H1 (cell line): ENCODE measurements around the gene ASMTL. TPM values are rescaled to one million over a fixed set of nuclear protein-coding genes. Genes with fewer than 3 reads are reported as not detected.

Source experiments
- CTCF ChIA-PET: fragments of 300-600 bp; sonication (Branson Sonifier 250); formaldehyde crosslinking; loops from one replicate; lab custom pipeline; 2021; ENCODE audit not compliant: partially characterized antibody; lab: Charles Lee
- POLR2A ChIA-PET: fragments of 300-600 bp; sonication (Branson Sonifier 250); formaldehyde crosslinking; loops from one replicate; lab custom pipeline; 2021; ENCODE audit warnings: inconsistent platforms; ENCODE audit not compliant: partially characterized antibody; lab: Charles Lee
- DNase-seq, 2 experiments: peaks; one replicate each; pipeline versions ENCODE4 v3.0.0 to v3.0.0-alpha.2; 2010 to 2022; ENCODE audit warnings: low spot score in 2 of 2, low read depth in 1 of 2, mixed read lengths in 1 of 2
- FAIRE-seq: peaks from 2 replicates; lab custom pipeline; 2011; peaks lifted over from hg19 to GRCh38; lab: Jason Lieb, UNC
- H2AFZ ChIP-seq: 2 replicates; pipeline ENCODE4 v1.8.1; 2012; ENCODE audit warnings: low read length, inconsistent platforms
- H2AK5ac ChIP-seq: 2 replicates; pipeline ENCODE4 v1.6.1; 2013; ENCODE audit warnings: low read depth, low read length
- H2BK120ac ChIP-seq: replicated peaks from 2 replicates; pipeline ENCODE3; 2013; ENCODE audit warnings: low read depth, low read length, inconsistent platforms
- H2BK12ac ChIP-seq: 2 replicates; pipeline ENCODE4 v1.6.1; 2013; ENCODE audit warnings: low read depth, low read length
- H2BK15ac ChIP-seq: 2 replicates; pipeline ENCODE4 v1.6.1; 2013; ENCODE audit warnings: low read length
- H2BK20ac ChIP-seq: 2 replicates; pipeline ENCODE4 v1.6.1; 2013; ENCODE audit warnings: low read length
- H2BK5ac ChIP-seq: 2 replicates; pipeline ENCODE4 v1.6.1; 2013; ENCODE audit warnings: low read depth, low read length
- H3K14ac ChIP-seq: 2 replicates; pipeline ENCODE4 v1.6.1; 2013; ENCODE audit warnings: inconsistent platforms; ENCODE audit not compliant: insufficient read length
- H3K18ac ChIP-seq: 2 replicates; pipeline ENCODE4 v1.6.1; 2013; ENCODE audit warnings: low read length; ENCODE audit errors: extremely low read depth
- H3K23ac ChIP-seq: 2 replicates; pipeline ENCODE4 v1.6.1; 2013; ENCODE audit warnings: inconsistent platforms; ENCODE audit not compliant: insufficient read length
- H3K23me2 ChIP-seq: 2 replicates; pipeline ENCODE4 v1.6.1; 2013; ENCODE audit warnings: low read depth, low read length
- H3K27ac ChIP-seq: 2 replicates; pipeline ENCODE4 v1.6.1; 2011; ENCODE audit warnings: low read depth, low read length, inconsistent platforms
- H3K27me3 ChIP-seq, 4 experiments: replicated peaks in 1 of 4; 1 replicate in 1 of 4; 2 replicates in 3 of 4; pipeline versions ENCODE4 v1.6.1 to v1.8.1; 2011 to 2013; ENCODE audit warnings: low read length in 3 of 4, mild to moderate bottlenecking in 3 of 4, inconsistent platforms in 2 of 4, mixed read lengths in 2 of 4, moderate library complexity in 1 of 4; ENCODE audit not compliant: control insufficient read depth in 3 of 4, insufficient read depth in 3 of 4; ENCODE audit errors: extremely low read depth in 1 of 4
- H3K36me3 ChIP-seq, 4 experiments: 2 replicates each; pipeline versions ENCODE4 v1.6.1 to v1.8.1; 2011 to 2013; ENCODE audit warnings: mild to moderate bottlenecking in 4 of 4, low read length in 3 of 4, moderate library complexity in 2 of 4, control low read depth in 1 of 4, inconsistent platforms in 1 of 4; ENCODE audit not compliant: insufficient read depth in 4 of 4, control insufficient read depth in 2 of 4
- H3K4ac ChIP-seq: replicated peaks from 2 replicates; pipeline ENCODE3; 2013; ENCODE audit warnings: low read length, low read depth, mixed read lengths, inconsistent platforms; ENCODE audit not compliant: insufficient read length
- H3K4me1 ChIP-seq, 4 experiments: replicated peaks in 1 of 4; 1 replicate in 1 of 4; 2 replicates in 3 of 4; pipeline versions ENCODE4 v1.6.1 to v1.8.1; 2011 to 2013; ENCODE audit warnings: low read length in 3 of 4, inconsistent platforms in 2 of 4, mixed read lengths in 1 of 4; ENCODE audit not compliant: insufficient read depth in 4 of 4, control insufficient read depth in 3 of 4
- H3K4me2 ChIP-seq, 2 experiments: 2 replicates each; pipeline versions ENCODE4 v1.6.1 to v1.8.1; 2011 to 2013; ENCODE audit warnings: low read depth in 2 of 2, low read length in 2 of 2, control low read depth in 1 of 2, inconsistent platforms in 1 of 2, mild to moderate bottlenecking in 1 of 2; ENCODE audit not compliant: insufficient read depth in 1 of 2
- H3K4me3 ChIP-seq, 4 experiments: fragments of 200-600, 300-600 bp in 1 of 4; sonication (generic), shearing (Covaris generic), sonication (Bioruptor Twin) in 1 of 4; 2 replicates each; pipeline versions ENCODE4 v1.5.1 to v1.8.1; 2011 to 2016; ENCODE audit warnings: low read length in 4 of 4, low read depth in 3 of 4, control low read depth in 2 of 4, inconsistent platforms in 2 of 4, mild to moderate bottlenecking in 2 of 4, mixed read lengths in 1 of 4, moderate library complexity in 1 of 4; ENCODE audit not compliant: insufficient read depth in 2 of 4; ENCODE audit errors: extremely low read depth in 1 of 4
- H3K56ac ChIP-seq: replicated peaks from 2 replicates; pipeline ENCODE3; 2013; ENCODE audit warnings: low read depth, mild to moderate bottlenecking, mixed read lengths, low read length, inconsistent platforms; ENCODE audit not compliant: insufficient read length
- H3K79me1 ChIP-seq: 2 replicates; pipeline ENCODE4 v1.6.1; 2013; ENCODE audit warnings: low read depth, low read length, control low read depth
- H3K79me2 ChIP-seq, 2 experiments: 2 replicates each; pipeline versions ENCODE4 v1.6.1 to v1.8.1; 2012 to 2013; ENCODE audit warnings: low read length in 2 of 2, mild to moderate bottlenecking in 2 of 2, inconsistent platforms in 1 of 2; ENCODE audit not compliant: insufficient read depth in 2 of 2, control insufficient read depth in 1 of 2
- H3K9ac ChIP-seq, 4 experiments: replicated peaks in 1 of 4; 1 replicate in 1 of 4; 2 replicates in 3 of 4; pipeline versions ENCODE4 v1.6.1 to v1.8.1; 2011 to 2013; ENCODE audit warnings: low read depth in 3 of 4, low read length in 3 of 4, control low read depth in 2 of 4, mild to moderate bottlenecking in 2 of 4, moderate library complexity in 2 of 4, inconsistent platforms in 1 of 4; ENCODE audit errors: extremely low read depth in 1 of 4
- H3K9me3 ChIP-seq, 2 experiments: 2 replicates each; pipeline versions ENCODE4 v1.6.1 to v1.8.1; 2012 to 2013; ENCODE audit warnings: mild to moderate bottlenecking in 2 of 2, moderate library complexity in 2 of 2, control low read depth in 1 of 2, inconsistent platforms in 1 of 2, low read depth in 1 of 2, low read length in 1 of 2, mixed read lengths in 1 of 2; ENCODE audit not compliant: insufficient read depth in 2 of 2
- H4K20me1 ChIP-seq, 2 experiments: replicated peaks in 1 of 2; 2 replicates each; pipeline versions ENCODE3 to v1.8.1; 2011 to 2013; ENCODE audit warnings: inconsistent platforms in 2 of 2, low read length in 2 of 2, mild to moderate bottlenecking in 1 of 2; ENCODE audit not compliant: insufficient read depth in 2 of 2, control insufficient read depth in 1 of 2
- H4K5ac ChIP-seq: 2 replicates; pipeline ENCODE4 v1.6.1; 2013; ENCODE audit warnings: low read length, low read depth, mixed read lengths, inconsistent platforms; ENCODE audit not compliant: insufficient read length
- H4K8ac ChIP-seq: 2 replicates; pipeline ENCODE4 v1.8.0; 2013; ENCODE audit warnings: mild to moderate bottlenecking, moderate library complexity, low read length, inconsistent platforms; ENCODE audit not compliant: insufficient read depth; ENCODE audit errors: extremely low read depth
- H4K91ac ChIP-seq: replicated peaks from 2 replicates; pipeline ENCODE3; 2013; ENCODE audit warnings: low read length, mixed read lengths, inconsistent platforms; ENCODE audit not compliant: insufficient read length
- EZH2 ChIP-seq: fragments of 200-600 bp; sonication (generic); IDR thresholded peaks from 2 replicates; pipeline ENCODE4 v1.7.1; 2012; ENCODE audit warnings: low read depth, mild to moderate bottlenecking, moderate library complexity, low read length, inconsistent platforms; ENCODE audit not compliant: severe bottlenecking
- HDAC2 ChIP-seq, 2 experiments: fragments of 300-600 bp in 1 of 2; sonication (generic) in 1 of 2; IDR thresholded peaks; 2 replicates each; pipeline ENCODE4 v1.6.1; 2011 to 2012; ENCODE audit warnings: low read depth in 2 of 2, low read length in 2 of 2, mild to moderate bottlenecking in 2 of 2, moderate library complexity in 2 of 2, borderline replicate concordance in 1 of 2, inconsistent platforms in 1 of 2
- JUND ChIP-seq: IDR thresholded peaks from 2 replicates; pipeline ENCODE4 v1.6.1; 2011; ENCODE audit warnings: mild to moderate bottlenecking, improper control_type of control experiment, low read length
- KDM1A ChIP-seq: fragments of 200-600, 300-600 bp; sonication (generic); IDR thresholded peaks from 2 replicates; pipeline ENCODE4 v1.7.1; 2016; ENCODE audit warnings: mild to moderate bottlenecking, low read length, borderline replicate concordance
- POU5F1 ChIP-seq: IDR thresholded peaks from 2 replicates; pipeline ENCODE4 v1.6.1; 2011; ENCODE audit warnings: low read depth, mild to moderate bottlenecking, low read length, moderate library complexity
- RFX5 ChIP-seq: IDR thresholded peaks from 2 replicates; pipeline ENCODE4 v1.6.1; 2011; ENCODE audit warnings: low read depth, low read length, improper control_type of control experiment, borderline replicate concordance
- SIRT6 ChIP-seq: IDR thresholded peaks from one replicate; pipeline ENCODE4 v1.7.1; 2012; ENCODE audit warnings: low read length, inconsistent platforms
- WGBS, 2 experiments: shearing (Covaris generic) in 1 of 2; methylation state at CpG; one replicate each; pipeline versions ENCODE4 v1.1.6 to v1.1.7; 2013 to 2015; ENCODE audit warnings: low lambda C conversion rate in 2 of 2, mixed read lengths in 2 of 2, inconsistent platforms in 1 of 2, low coverage in 1 of 2, missing lambda C conversion rate in 1 of 2; ENCODE audit not compliant: insufficient replicate concordance in 2 of 2, insufficient coverage in 1 of 2, insufficient read length in 1 of 2; ENCODE audit errors: extremely low coverage in 1 of 2, missing lambda C conversion rate in 1 of 2; 5-methylcytosine and 5-hydroxymethylcytosine counted together
- polyA plus RNA-seq, 7 experiments: library from polyadenylated mRNA; depleted of rRNA in 3 of 7; stranded (reverse) in 5 of 7; unstranded in 2 of 7; fragments of >200 nt in 5 of 7; fragments of 200-250 nt in 2 of 7; gene quantifications; 1 replicate in 5 of 7; 2 replicates in 1 of 7; 4 replicates in 1 of 7; pipeline versions ENCODE4 v1.2.1 to v1.2.3, GENCODE V29; 2011 to 2013; ENCODE audit warnings: missing spikeins in 2 of 7, mixed read lengths in 2 of 7
- total RNA-seq: library from RNA; stranded (reverse); fragmentation: NEBNext Ultra II Directional; extraction: Animal tissue kit (Norgen Biotek cat#: 25700); gene quantifications from 2 replicates; pipeline ENCODE4 v1.2.1, GENCODE V29; 2021

ASMTL gene
- total and polyA plus RNA-seq, 2 of the 8 experiments (the other 6 are each of a cell fraction or from before 2014, with no cell fraction given), result 75.6 to 81.4 TPM

- no peak overlapping the region for H4K91ac ChIP-seq
- H3K9me3 ChIP-seq, result no peaks in the 10 kb centered on the region
- H3K27me3 ChIP-seq, result no peaks in the 10 kb centered on the region
- H2AK5ac ChIP-seq, result no peak overlapping the region
- H4K20me1 ChIP-seq, result peaks cover 7 to 26% of the 10 kb centered on the region in 2 experiments
- peaks cover 0 to 9% (median 3%) of the 10 kb centered on the region in 4 experiments; a peak in 4 of 7 replicates for H3K4me1 ChIP-seq
- H3K36me3 ChIP-seq, result peaks cover 14 to 71% (median 54%) of the 10 kb centered on the region in 4 experiments
- H3K23me2 ChIP-seq, result peaks cover 41% of the 10 kb centered on the region; the same call in 1 of the 2 replicates
- no peak overlapping the region for H3K4me3 ChIP-seq
- ChIA-PET CTCF (no interaction called here), POLR2A (no interaction called here)
- FAIRE-seq, result no peak
- H2BK15ac ChIP-seq, result no peak overlapping the region
- no peak overlapping the region for H3K4ac ChIP-seq
- no peak overlapping the region for H2BK120ac ChIP-seq
- no peak overlapping the region for H3K14ac ChIP-seq
- H3K9ac ChIP-seq, result no peak overlapping the region
- H2BK12ac ChIP-seq, result no peak overlapping the region
- H3K56ac ChIP-seq, result no peak overlapping the region
- H2AFZ ChIP-seq, result no peak overlapping the region
- H3K4me2 ChIP-seq, result no peak overlapping the region
- no peak overlapping the region for H4K8ac ChIP-seq
- H3K79me1 ChIP-seq, result no peaks in the 10 kb centered on the region; the same call in 1 of the 2 replicates
- H3K18ac ChIP-seq, result no peak overlapping the region
- no peaks in the 10 kb centered on the region for H3K79me2 ChIP-seq
- DNase-seq, result no peak
- H2BK20ac ChIP-seq, result no peak overlapping the region
- 96% methylated on average over 10 of the region's 10 CpGs; no CpG with 5 or more reads in 1 of the 2 experiments for WGBS, 2 experiments
- H3K27ac ChIP-seq, result no peak overlapping the region
- H2BK5ac ChIP-seq, result no peak overlapping the region
- no peak overlapping the region for H3K23ac ChIP-seq
- H4K5ac ChIP-seq, result no peak overlapping the region
- no peak for TF ChIP-seq KDM1A
- TF ChIP-seq HDAC2 (IDR thresholded peaks at IDR 0.05; ENCODE audit: borderline replicate concordance in 1 of 2, low read depth in 2 of 2, low read length in 2 of 2), result no peak
- no peak for TF ChIP-seq POU5F1
- TF ChIP-seq RFX5, result no peak
- TF ChIP-seq EZH2, result no peak
- TF ChIP-seq SIRT6, result no peak
- no peak for TF ChIP-seq JUND
Observed at GRCh38 chrX:1403228-1403627, 49.5 kb downstream of the ASMTL start.
